Measurements from ENCODE around the gene KRTCAP3.
"Not testable (repeated sequence)": the region's sequence is repeated elsewhere in the genome, so short reads cannot be mapped to it uniquely, and the experiment has no call there.

Gene KRTCAP3

GRCh38 chr2:27441958-27442919 is at the start of gene KRTCAP3:
Gene KRTCAP3 (plus strand): TSS chr2:27442381. CDS start chr2:27442413, 32 bp downstream.
- DNase-seq = no peak

- DNase-seq = no peak
Measured at GRCh38 chr2:27393225-27393624, 49.0 kb upstream of the KRTCAP3 start.

DNA sequence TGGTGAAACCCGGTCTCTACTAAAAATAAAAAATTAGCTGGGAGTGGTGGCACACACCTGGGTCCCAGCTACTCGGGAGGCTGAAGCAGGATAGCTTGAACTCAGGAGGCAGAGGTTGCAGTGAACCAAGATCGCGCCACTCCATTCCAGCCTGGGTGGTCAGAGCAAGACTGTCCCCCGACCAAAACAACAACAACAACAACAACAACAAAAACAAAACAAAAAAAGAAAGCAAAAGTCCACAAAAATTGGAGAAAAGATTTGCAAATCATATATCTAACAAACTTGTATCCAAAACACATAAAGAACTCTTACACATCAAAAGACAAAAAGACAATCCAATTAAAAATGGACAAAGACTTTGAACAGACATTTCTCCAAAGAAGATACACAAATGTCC is 43.2 kb upstream of the KRTCAP3 start:
- no peak for DNase-seq

DNA sequence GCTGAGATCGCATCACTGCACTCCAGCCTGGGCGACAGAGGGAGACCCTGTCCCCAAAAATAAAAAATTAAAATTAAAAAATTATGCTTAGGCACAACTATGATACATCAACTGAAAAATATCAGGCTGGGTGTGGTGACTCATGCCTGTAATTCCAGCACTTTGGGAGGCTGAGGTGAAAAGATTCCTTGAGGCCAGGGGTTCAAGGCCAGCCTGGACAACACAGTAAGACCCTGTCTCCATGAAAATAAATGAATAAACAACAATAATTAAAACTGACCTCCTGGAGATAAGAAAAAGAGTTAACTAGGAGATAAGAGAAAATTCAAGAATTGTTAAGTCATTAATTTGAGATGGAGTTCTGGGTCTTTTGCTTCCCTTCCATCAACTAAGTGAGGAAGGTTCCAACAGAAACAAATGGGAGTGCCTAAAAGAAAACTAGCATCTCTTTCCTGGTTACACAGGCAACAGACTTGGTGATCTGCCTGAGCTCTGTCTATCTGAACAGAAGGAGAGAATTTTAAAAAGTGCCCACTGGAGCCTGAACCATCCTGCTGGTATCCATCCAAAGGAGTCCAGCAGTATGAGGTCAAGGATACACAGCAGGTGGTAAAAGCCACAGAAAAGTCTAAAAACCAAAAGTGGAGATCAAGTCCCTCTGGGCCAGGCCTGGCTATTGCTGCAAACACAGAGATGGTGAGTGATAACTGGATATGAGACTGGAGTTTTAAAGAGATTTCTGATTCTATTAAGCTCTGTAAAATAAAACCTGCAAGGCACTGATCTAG is 41.6 kb upstream of the KRTCAP3 start:
- no peak for DNase-seq

GRCh38 chr2:27407798-27408491 is 34.2 kb upstream of the KRTCAP3 start:
- peak in 1 of 2 donors; percentile 31 for DNase-seq

DNA sequence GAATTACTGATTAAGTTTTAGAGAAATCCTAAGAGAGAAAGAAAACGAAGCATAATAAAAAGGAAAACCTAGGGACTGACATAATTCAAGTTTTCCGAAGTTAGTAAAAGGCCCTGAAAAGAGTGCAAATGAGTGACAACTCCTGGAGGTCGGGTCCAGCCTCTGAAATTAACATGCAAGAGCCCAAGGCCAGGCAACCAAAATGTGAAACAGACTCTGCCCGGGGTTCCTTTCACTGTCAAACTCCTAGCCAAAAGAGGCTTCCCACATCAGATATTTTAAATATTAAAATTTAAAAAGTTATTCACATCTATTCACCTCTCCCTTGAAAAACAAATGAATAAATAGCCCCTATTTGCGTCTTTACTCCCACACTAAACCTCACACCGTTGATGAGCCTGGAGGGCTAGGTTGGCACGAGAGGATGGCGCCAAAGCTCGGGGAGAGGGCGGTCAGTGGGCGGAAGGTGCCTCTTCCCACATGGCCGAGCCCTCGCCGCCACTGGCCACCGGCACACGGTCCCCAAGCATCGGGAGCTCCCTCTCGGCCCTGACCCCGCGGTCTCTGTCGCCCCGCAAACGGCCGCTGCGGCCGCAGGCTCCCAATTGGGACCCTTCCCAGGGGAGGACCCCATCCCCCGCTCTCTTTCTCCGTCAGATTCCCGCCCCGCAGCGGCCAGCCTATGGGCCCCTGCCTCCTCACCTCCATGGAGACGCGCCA is 33.4 kb upstream of the KRTCAP3 start:
- no peak for DNase-seq

DNA sequence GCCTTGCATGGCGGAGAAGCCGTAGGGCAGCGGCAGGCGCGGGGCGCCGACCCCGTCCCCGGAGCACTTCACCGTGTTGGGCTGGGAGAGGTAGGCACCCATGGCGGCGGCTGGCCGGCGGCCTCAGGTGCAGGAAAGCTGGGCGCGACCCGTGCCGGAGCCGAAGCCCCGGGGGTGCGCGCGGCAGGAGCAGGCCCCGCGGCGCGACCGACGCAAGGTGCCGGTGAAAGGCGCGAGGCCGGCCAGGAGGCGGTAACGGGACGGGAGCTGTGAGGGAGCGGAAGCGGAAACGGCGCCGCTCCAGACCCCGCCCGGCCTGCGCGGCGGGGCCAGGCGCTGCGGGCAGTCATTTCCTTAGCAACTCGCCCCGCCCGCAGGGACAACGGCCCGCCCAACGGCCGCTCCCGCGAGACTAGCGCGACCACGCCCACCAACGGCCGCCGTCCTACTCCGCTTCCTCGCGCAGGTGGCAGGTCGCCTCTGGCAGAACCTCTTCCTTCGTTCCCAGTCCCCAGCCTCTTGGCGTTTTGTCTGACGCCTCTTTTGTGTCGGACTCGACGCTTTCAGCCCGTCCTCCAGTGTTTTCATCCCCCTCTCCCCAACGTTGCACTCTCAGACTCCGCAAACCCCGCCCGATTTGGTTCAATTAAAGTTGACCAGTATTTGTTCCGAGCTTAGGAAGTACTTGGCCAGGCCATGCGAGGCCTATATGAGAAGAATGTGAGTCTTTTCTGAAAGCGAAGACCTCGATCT is 32.7 kb upstream of the KRTCAP3 start, which contains the start of gene PPM1G:
Gene PPM1G (minus strand): TSS at position 271 of the 753 bp plus-strand sequence. CDS start 169 bp downstream, at position 102.
- DNase-seq = peak; percentile 92 to 93

GRCh38 chr2:27412419-27413152 is 29.6 kb upstream of the KRTCAP3 start:
- DNase-seq = no peak

- no peak for DNase-seq
Measured at GRCh38 chr2:27416151-27416550, 26.0 kb upstream of the KRTCAP3 start.

DNA sequence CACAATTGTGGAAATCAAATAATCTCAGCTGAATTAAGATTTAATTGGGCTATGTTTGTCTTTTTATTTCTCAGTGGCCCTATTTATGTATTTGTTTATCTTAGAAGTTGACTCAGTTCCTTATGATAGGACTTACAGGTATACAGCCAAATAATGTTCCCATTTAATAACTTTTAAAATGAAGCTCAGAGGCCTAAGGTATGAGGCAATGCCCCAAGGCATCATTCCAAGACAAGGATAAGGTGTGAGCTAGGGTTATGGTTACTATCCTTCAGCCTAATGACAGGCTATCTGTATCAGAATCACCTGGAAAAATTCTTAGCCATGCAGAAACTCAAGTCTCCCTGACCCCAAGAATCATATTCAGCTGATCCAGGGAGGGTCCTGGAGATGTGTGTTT is 21.2 kb upstream of the KRTCAP3 start:
- DNase-seq = no peak

- no peak for DNase-seq
Measured at GRCh38 chr2:27421660-27422250, 20.4 kb upstream of the KRTCAP3 start.

DNA sequence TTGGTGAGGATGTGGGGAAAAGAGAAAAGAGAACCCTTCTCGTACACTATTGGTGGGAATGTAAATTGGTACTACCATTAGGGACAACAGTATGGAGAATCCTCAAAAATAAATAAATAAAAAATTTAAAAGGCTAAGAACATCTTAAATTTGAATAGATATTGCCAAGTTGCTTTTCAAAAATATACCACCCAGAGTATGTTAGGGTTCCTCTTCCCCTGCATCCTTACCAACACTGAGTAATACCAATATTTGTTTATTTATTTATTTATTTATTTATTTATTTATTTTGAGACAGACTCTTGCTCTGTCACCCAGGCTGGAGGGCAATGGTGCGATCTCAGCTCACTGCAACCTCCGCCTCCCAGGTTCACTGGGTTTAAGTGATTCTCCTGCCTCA is 19.2 kb upstream of the KRTCAP3 start:
- DNase-seq = no peak

DNA sequence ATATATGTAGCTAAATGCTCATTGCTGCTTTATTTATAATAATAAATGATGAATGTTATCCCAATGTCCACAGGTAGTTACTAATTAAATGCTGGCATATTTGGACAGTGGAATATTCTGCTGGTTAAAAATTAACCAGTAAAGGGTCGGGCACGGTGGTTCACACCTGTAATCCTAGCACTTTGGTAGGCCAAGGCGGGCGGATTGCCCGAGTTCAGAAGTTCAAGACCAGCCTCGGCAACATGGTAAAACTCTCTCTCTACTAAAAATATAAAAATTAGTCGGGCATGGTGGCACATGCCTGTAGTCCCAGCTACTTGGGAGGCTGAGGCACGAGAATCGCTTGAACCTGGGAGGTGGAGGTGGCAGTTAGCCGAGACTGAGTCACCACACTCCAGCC is 17.1 kb upstream of the KRTCAP3 start:
- not testable (repeated sequence) for DNase-seq

DNA sequence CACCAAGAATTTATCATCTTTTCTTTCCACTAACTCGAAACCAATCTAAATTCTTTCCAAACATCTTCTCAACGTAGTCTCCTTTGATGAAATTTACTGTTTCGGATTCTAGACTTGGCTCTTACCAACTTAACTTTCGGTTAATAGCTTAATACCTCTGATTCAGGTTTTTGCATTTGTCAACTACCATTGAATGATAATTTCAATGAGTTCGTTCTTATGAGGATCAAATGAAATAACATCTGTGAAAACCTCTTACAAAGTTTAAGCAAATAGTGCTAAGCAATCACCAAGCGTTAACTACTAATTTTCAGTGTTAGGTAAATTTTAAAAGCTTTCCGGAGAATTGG is 14.3 kb upstream of the KRTCAP3 start:
- DNase-seq = no peak

GRCh38 chr2:27428213-27428977 is 13.8 kb upstream of the KRTCAP3 start, which contains the start of gene NRBP1:
Gene NRBP1 (plus strand): TSS chr2:27428631. CDS start chr2:27433274, 4,643 bp downstream.
- peak; percentile 86 to 92 for DNase-seq

GRCh38 chr2:27428978-27429541 is 13.1 kb upstream of the KRTCAP3 start:
- peak; percentile 52 to 82 for DNase-seq

DNA sequence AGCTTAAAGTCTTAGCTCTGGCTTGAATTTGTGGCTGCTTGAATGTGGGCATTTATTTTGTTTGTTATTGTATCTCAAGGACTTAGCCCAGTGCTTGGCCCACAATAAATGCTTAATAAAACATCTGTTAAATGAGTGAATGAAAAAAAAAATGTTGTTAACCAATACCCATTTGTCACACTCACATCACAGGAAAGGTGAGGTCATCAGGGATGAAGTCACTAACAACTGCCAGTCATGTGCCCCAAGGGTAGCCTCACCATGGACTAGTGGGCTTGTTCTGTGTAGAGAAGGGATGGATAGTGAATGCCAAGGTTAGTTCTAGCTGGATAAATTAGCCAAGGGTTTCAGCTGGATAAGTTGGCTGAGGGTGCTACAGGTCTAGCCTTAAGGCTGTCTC is 10.8 kb upstream of the KRTCAP3 start:
- no peak for DNase-seq

- DNase-seq = no peak
Measured at GRCh38 chr2:27435628-27436027, 6.6 kb upstream of the KRTCAP3 start.
